Heart left ventricle (tissue), 16 donors: ENCODE measurements around the gene IGF1R. TPM values are rescaled to one million over a fixed set of nuclear protein-coding genes. Genes with fewer than 3 reads are reported as not detected.

Experiments
- ATAC-seq, 4 donors: fragments of 200-7000 bp; cut with Tn5 transposase; one replicate each; pipeline ENCODE4 v1.9.1; 2020 to 2022; ENCODE audit warnings: moderate library complexity in 4 of 4, mild to moderate bottlenecking in 3 of 4, moderate number of reproducible peaks in 1 of 4
- DNase-seq, 5 donors: peaks; one replicate each; pipeline ENCODE4 v3.0.0-alpha.2; 2020
- H3K27ac ChIP-seq, 12 donors: fragments of 200-600 bp; sonication (generic) in 4 of 12; one replicate each; pipeline versions ENCODE4 v1.5.0 to v1.8.0; 2016 to 2022; ENCODE audit warnings: mild to moderate bottlenecking in 2 of 12
- H3K27me3 ChIP-seq, 9 donors: fragments of 200-600 bp; sonication (generic) in 2 of 9; one replicate each; pipeline versions ENCODE4 v1.5.1 to v1.8.0; 2016 to 2022; ENCODE audit warnings: mild to moderate bottlenecking in 3 of 9
- H3K36me3 ChIP-seq, 9 donors: fragments of 200-600 bp; sonication (generic) in 2 of 9; one replicate each; pipeline versions ENCODE4 v1.5.0 to v1.8.0; 2018 to 2022; ENCODE audit warnings: mild to moderate bottlenecking in 2 of 9
- H3K4me1 ChIP-seq, 12 donors: fragments of 200-600 bp; sonication (generic) in 4 of 12; one replicate each; pipeline versions ENCODE4 v1.5.0 to v1.8.0; 2016 to 2022; ENCODE audit warnings: mild to moderate bottlenecking in 3 of 12
- H3K4me3 ChIP-seq, 12 donors: fragments of 200-600 bp; sonication (generic) in 4 of 12; one replicate each; pipeline versions ENCODE4 v1.5.0 to v1.8.0; 2017 to 2022; ENCODE audit warnings: mild to moderate bottlenecking in 9 of 12, moderate library complexity in 4 of 12
- H3K9me3 ChIP-seq, 12 donors: fragments of 200-600 bp; sonication (generic) in 4 of 12; one replicate each; pipeline versions ENCODE4 v1.5.0 to v1.8.0; 2016 to 2022; ENCODE audit warnings: mild to moderate bottlenecking in 1 of 12
- POLR2A ChIP-seq, 2 donors: fragments of 450-650 bp; IDR thresholded peaks; one replicate each; pipeline ENCODE4 v1.6.1; 2017; ENCODE audit warnings: antibody characterized with exemption in 2 of 2, mild to moderate bottlenecking in 2 of 2, moderate library complexity in 2 of 2
- WGBS, 4 donors: extraction: QIAGEN DNeasy Blood & Tissue Kit in 2 of 4; methylation state at CpG; one replicate each; pipeline versions ENCODE4 v1.1.5 to v1.1.7; 2013 to 2018; 5-methylcytosine and 5-hydroxymethylcytosine counted together
- intact Hi-C, 10 donors: fragments of 100-400 bp; cut with DNase I; formaldehyde crosslinking; loops; one replicate each; pipeline versions ENCODE4 v1.11.1 to v1.14.2; 2022
- polyA plus RNA-seq, 2 donors: library from polyadenylated mRNA; stranded (reverse); fragments of 200-250 nt; gene quantifications; one replicate each; pipeline ENCODE4 v1.2.3, GENCODE V29; 2013
- total RNA-seq, 9 donors: library from RNA; depleted of rRNA in 2 of 9; stranded (reverse); fragments of >200 nt in 2 of 9; fragmentation: NEBNext Ultra II Directional in 3 of 9; extraction: Animal tissue kit (Norgen Biotek cat#: 25700) in 3 of 9; gene quantifications; one replicate each; pipeline versions ENCODE4 v1.1.0 to v1.2.4, GENCODE V29; 2016 to 2023
- TF ChIP-seq, protein P1 (sequence below), 12 donors: fragments of 200-600 bp; sonication (generic) in 4 of 12; IDR thresholded peaks; one replicate each; pipeline versions ENCODE4 v1.5.0 to v1.8.0; 2018 to 2022; ENCODE audit warnings: antibody characterized with exemption in 12 of 12, mild to moderate bottlenecking in 5 of 12
- donor health status: ischemic (EF 13 %, LVEDD 7.1; RV severe dilation, severe dysfunction).
- donor health status: healthy with polysubstance abuse.
- donor health status: DM: no; HTN: yes; CAD: no.
- donor health status: DM: no; HTN: no; CAD: no.
- donor health status: ischemic (EF 25% LVEDD 6.9; RV normal size, moderate dysfunction).
- donor health status: ischemic (EF 25% LVEDD 5.7; RV mildly dilated, moderate dysfunction).
- donor health status: healthy.
- donor health status: DM: yes; HTN: yes; CAD: no.
- donor health status: ischemic (EF 35%, LVEDD 5.7; RV mildly dilated, moderate dysfunction).
- donor health status: nonischemic (EF 11% LVEDD 7.7; RV severe dilation, severe dysfunction).
- donor health status: DM: yes; HTN: yes; CAD: no.
- donor health status: PGD.
- donor health status: ischemic (EF 29% LVEDD 5.4; RV normal size, mild dysfunction).
- donor health status: nonischemic (EF 23%, LVEDD 6.1; RV moderate dilation, normal function).

The IGF1R gene
- total and polyA plus RNA-seq, 11 donors: 7.4 to 93.1 (median 40.5) TPM

DNA sequence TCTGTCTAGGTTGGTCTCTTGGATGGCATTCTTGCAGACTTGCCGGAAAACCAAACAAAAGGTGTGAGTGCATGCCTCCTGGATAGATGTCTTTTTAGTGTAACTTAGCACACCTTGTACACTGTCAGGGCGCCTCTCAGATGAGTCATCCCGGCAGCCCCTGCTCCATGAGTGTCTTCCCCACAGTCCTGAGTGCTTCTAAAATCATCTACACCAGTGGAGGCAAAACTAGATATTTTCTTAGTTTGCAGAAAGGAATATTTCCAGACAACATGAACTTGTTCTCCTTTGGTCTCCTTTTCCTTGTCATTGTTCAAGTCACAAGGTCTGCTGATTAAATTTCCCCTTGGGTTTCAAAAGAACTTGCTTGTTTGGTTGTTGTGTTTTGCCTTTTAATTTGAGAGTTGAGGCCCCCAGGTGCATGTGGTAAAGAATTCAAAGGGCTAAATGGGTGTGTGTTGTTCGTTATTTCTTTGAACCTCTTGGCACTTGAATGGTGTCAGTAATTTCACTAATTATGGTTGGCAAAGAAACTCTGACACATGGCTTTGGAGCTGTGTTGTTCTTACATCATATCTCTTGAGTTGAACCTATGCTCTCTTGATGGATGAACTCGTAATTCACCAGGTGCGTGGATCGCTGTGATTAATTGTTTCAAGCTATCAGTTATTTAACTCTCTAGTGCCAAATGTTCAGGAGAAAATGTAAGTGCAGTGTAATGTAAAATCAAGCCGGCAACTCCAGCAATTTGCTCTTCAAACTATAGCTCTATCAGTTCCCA is 98.2 kb downstream of the IGF1R start:
- no peaks in the 10 kb centered on the region for H3K36me3 ChIP-seq

DNA sequence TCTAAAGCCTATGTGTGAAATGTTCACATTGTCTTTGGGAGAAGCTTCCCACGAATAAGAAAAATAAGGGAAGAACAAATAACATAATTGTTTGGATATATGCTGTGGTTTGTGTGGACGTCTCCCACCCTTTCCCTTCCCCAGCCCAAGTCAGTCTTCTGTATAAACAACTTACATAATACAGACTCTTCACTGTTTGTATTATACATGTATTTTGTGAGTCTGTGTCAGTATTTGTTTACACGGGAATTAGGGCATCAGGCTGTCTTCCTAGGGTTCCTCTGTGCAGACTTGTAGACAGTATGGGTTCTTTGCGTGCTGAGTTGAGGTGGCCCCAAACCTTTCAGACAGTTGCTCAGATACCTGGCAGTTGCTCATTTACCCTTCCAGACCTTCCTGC is 103.4 kb downstream of the IGF1R start:
- intact Hi-C loops: no loop called here
- ATAC-seq (no peak), DNase-seq (no peak)
- H3K9me3 ChIP-seq: no peaks in the 10 kb centered on the region
- WGBS, 4 donors: 74 to 81% (median 79%) methylated on average over 4 of the region's 4 CpGs
- no peak overlapping the region for H3K4me3 ChIP-seq
- H3K27ac ChIP-seq: no peak overlapping the region
- H3K36me3 ChIP-seq: no peaks in the 10 kb centered on the region
- no peaks in the 10 kb centered on the region for H3K27me3 ChIP-seq
- peaks cover 0 to 41% (median 19%) of the 10 kb centered on the region in 12 donors for H3K4me1 ChIP-seq
- TF ChIP-seq POLR2A (IDR thresholded peaks at IDR 0.05): no peak
- TF ChIP-seq, protein P1, sequence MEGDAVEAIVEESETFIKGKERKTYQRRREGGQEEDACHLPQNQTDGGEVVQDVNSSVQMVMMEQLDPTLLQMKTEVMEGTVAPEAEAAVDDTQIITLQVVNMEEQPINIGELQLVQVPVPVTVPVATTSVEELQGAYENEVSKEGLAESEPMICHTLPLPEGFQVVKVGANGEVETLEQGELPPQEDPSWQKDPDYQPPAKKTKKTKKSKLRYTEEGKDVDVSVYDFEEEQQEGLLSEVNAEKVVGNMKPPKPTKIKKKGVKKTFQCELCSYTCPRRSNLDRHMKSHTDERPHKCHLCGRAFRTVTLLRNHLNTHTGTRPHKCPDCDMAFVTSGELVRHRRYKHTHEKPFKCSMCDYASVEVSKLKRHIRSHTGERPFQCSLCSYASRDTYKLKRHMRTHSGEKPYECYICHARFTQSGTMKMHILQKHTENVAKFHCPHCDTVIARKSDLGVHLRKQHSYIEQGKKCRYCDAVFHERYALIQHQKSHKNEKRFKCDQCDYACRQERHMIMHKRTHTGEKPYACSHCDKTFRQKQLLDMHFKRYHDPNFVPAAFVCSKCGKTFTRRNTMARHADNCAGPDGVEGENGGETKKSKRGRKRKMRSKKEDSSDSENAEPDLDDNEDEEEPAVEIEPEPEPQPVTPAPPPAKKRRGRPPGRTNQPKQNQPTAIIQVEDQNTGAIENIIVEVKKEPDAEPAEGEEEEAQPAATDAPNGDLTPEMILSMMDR (IDR thresholded peaks at IDR 0.05): no peak

More for the DNA sequence above, 98.2 kb downstream of the IGF1R start:
- WGBS, 4 donors: 69 to 85% (median 80%) methylated on average over 8 of the region's 8 CpGs
- intact Hi-C loops: no loop called here
- DNase-seq (no peak), ATAC-seq (no peak)
- TF ChIP-seq POLR2A (IDR thresholded peaks at IDR 0.05): no peak
- TF ChIP-seq, protein P1 (IDR thresholded peaks at IDR 0.05): no peak
- peaks cover 0 to 59% (median 13%) of the 10 kb centered on the region in 12 donors for H3K4me1 ChIP-seq
- no peak overlapping the region for H3K4me3 ChIP-seq
- H3K9me3 ChIP-seq: no peaks in the 10 kb centered on the region
- H3K27ac ChIP-seq: no peak overlapping the region
- H3K27me3 ChIP-seq: no peaks in the 10 kb centered on the region

DNA sequence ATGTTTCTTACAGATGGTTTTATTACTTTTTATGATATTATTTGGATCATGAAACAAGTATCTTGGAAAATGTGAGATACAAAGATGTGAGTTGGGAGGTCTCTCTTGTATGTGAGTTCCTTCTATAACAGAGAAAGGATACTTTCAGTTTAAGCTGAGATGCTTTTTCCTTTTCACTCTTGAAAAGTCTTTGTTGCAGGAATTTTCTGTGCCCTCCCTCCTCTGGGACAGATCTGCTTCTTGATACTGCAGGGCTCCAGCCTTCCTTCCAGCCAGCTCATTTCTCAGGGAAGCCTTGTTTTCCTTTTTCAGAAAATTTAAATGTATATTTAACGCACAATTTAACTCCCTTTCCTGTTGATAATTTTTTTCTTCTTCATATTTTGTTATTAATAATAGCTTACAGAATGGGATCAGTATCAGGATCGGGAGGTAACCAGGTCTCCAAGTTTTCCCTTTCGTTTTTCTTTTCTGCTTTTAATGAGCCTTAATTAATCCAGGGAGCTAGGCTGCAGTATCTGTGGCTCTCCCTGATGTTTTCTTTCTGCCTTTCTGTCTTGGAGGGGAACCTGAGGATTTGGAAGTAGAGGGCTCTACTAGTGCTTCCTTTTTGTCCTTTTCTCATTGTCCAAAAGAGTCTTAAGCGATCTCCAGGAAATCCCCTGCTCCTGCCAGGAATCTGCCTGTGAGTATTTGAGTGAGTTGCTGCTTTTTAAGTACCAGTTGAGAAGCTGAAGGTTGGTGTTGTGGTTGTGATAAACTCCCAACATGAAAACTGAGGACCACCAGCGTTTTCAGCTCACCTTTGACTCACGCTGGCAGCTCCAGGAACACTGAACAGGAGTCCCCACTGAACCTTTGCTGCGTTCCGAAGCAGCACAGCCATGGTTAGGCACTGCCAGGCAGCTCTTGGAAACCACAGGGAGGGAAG is 105.7 kb downstream of the IGF1R start:
- Histone ChIP-seq H3K27me3 (no peaks in the 10 kb centered on the region), H3K4me1 (peaks cover 0 to 47% (median 24%) of the 10 kb centered on the region in 12 donors), H3K9me3 (no peaks in the 10 kb centered on the region), H3K4me3 (peak overlapping the region in 9 of 12 donors; percentile 3 to 51 (median 35)), H3K27ac (peak overlapping the region in 4 of 12 donors; percentile 8 to 50 (median 44)), H3K36me3 (no peaks in the 10 kb centered on the region)
- no peak for TF ChIP-seq POLR2A (IDR thresholded peaks at IDR 0.05)
- DNase-seq: no peak
- intact Hi-C loops: no loop called here
- ATAC-seq: peak in 3 of 4 donors; percentile 51 to 61 (median 57)
- WGBS, 4 donors: 27 to 35% (median 30%) methylated on average over 8 of the region's 8 CpGs

- peak overlapping the region in 4 of 12 donors; percentile 8 to 50 (median 44) for H3K27ac ChIP-seq
- intact Hi-C loops: no loop called here
- peaks cover 0 to 54% (median 26%) of the 10 kb centered on the region in 12 donors for H3K4me1 ChIP-seq
- 83 to 87% (median 85%) methylated on average over 3 of the region's 3 CpGs for WGBS, 4 donors
- H3K36me3 ChIP-seq: no peaks in the 10 kb centered on the region
- peak overlapping the region in 5 of 12 donors; percentile 26 to 51 (median 38) for H3K4me3 ChIP-seq
- TF ChIP-seq, protein P1 (IDR thresholded peaks at IDR 0.05): no peak
- no peak for TF ChIP-seq POLR2A (IDR thresholded peaks at IDR 0.05)
- no peaks in the 10 kb centered on the region for H3K9me3 ChIP-seq
- ATAC-seq (peak in 1 of 4 donors; percentile 6), DNase-seq (no peak)
- no peaks in the 10 kb centered on the region for H3K27me3 ChIP-seq
These were observed 106.3 kb downstream of the IGF1R start for GRCh38 chr15:98754657-98755022.
